ENCODE measurements around the gene PIK3CG.
A peak's percentile ranks its signal among the peaks of the same experiment; 100 is the strongest.
"Not testable (repeated sequence)": the region's sequence is repeated elsewhere in the genome, so short reads cannot be mapped to it uniquely, and the experiment has no call there.

PIK3CG gene

DNA sequence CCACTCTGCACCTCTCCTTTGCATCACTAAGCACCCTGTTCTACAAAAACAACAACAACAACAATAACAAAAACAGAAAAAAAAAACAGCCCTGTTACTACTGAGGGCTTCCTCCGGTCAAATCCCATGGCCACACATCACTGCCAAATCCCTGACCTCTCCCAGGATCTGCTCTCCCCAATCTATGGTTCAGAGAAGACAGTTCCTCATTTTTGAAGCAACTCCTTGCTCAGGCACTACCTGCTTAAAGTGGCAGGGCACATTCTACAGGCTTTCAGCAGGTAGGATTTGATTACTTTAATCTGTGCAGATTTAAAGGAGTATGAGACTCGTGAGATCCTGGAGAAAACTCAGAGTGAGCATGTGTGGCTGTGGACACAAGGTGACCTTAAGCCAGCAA is 46.9 kb downstream of the PIK3CG start:
- no peak for DNase-seq (ENCODE audit: low read depth)
- H3K4me3 ChIP-seq (ENCODE audit: low read length): no peak overlapping the region
- TF ChIP-seq, protein P1, sequence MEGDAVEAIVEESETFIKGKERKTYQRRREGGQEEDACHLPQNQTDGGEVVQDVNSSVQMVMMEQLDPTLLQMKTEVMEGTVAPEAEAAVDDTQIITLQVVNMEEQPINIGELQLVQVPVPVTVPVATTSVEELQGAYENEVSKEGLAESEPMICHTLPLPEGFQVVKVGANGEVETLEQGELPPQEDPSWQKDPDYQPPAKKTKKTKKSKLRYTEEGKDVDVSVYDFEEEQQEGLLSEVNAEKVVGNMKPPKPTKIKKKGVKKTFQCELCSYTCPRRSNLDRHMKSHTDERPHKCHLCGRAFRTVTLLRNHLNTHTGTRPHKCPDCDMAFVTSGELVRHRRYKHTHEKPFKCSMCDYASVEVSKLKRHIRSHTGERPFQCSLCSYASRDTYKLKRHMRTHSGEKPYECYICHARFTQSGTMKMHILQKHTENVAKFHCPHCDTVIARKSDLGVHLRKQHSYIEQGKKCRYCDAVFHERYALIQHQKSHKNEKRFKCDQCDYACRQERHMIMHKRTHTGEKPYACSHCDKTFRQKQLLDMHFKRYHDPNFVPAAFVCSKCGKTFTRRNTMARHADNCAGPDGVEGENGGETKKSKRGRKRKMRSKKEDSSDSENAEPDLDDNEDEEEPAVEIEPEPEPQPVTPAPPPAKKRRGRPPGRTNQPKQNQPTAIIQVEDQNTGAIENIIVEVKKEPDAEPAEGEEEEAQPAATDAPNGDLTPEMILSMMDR (conservative IDR thresholded peaks at IDR 0.05; ENCODE audit: low read length): no peak

DNA sequence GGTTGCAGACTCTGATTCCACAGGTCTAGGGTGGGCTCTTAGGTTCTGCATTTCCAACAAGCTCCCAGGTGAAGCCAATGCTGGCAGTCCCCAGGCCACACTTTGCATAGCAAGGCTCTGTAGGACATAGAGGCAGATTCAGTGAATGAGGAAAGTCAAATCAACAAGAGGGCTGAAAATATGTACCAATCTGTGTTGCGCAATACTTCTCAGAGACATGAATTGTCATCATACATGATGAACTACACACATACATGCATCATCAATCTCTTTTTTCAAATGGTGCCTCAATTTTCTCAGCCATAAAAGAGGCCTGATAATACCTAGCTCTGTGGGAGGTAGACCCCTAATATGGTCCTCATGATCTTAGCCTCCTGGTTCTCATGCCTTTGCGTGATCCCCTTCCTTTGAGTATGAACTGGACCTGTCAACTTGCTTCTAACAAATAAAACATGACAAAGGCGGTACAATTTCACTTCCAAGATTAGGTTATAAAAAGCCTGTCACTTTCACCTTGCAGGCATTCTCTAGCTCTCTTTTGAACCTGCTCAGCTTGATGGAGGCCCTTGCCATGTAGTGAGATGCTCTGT is 49.0 kb downstream of the PIK3CG start:
- DNase-seq (ENCODE audit: low read depth): no peak
- no peak overlapping the region for H3K4me3 ChIP-seq (ENCODE audit: low read length)
- TF ChIP-seq, protein P1 (conservative IDR thresholded peaks at IDR 0.05; ENCODE audit: low read length): no peak

DNA sequence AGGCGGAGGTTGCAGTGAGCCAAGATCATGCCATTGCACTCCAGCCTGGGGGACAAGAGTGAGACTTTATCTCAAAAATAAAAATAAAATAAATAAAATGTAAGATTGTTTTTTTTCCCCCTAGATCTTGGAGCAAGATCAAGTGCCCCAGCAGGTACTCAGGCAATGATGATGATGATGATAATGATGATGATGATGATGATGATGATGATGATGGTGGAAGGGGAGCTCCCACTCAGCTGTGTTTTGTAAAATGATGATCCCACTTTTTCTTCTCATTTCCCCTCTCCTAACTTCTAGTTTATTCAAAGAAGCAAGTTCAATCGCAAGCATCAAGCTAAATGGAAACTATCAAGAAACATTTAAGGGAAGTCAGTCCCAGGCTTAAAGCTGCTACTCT is 50.3 kb downstream of the PIK3CG start:
- TF ChIP-seq, protein P1 (conservative IDR thresholded peaks at IDR 0.05; ENCODE audit: low read length): no peak
- H3K4me3 ChIP-seq (ENCODE audit: low read length): no peak overlapping the region
- no peak for DNase-seq (ENCODE audit: low read depth)

DNA sequence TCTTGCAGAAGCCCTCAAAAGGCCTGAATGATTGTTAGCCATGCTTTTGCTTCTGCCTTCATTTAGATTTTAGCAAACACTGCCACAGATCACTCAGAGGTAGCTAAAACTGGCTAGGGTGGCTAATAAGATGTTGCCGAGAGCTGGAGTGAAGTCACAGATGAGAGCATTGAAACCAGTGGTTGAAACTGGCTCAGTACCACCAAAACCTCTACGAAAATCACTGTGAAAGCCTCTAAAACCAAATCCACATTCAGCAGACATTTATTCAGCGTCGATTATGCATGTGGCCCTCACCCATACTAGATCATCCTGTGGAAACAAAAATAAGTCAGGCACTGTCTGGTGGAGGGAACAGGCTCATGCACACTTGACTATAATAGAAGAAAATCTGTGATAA is 50.8 kb downstream of the PIK3CG start:
- no peak overlapping the region for H3K4me3 ChIP-seq (ENCODE audit: low read length)
- no peak for DNase-seq (ENCODE audit: low read depth)
- TF ChIP-seq, protein P1 (conservative IDR thresholded peaks at IDR 0.05; ENCODE audit: low read length): no peak

DNA sequence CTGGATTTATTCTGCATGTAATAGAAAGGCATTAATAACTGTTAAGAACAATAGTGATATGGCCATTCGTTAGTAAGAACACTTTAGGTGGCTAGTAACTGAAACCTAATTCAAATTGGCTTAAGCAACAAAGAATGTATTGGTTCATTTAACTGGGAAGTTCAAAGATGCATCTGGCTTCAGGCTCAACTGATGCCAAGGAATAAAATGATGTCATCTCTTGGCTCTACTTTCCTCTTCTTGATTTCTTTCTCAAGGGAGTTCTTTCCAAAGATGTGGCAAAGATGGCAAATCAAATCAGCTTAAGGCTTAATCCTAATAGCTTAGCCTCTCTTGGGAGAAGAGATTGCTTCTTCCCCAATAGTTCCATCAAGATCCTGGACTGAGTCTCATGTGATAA is 51.6 kb downstream of the PIK3CG start:
- DNase-seq (ENCODE audit: low read depth): peak; percentile 51
- H3K4me3 ChIP-seq (ENCODE audit: low read length): no peak overlapping the region
- TF ChIP-seq, protein P1 (conservative IDR thresholded peaks at IDR 0.05; ENCODE audit: low read length): no peak

DNA sequence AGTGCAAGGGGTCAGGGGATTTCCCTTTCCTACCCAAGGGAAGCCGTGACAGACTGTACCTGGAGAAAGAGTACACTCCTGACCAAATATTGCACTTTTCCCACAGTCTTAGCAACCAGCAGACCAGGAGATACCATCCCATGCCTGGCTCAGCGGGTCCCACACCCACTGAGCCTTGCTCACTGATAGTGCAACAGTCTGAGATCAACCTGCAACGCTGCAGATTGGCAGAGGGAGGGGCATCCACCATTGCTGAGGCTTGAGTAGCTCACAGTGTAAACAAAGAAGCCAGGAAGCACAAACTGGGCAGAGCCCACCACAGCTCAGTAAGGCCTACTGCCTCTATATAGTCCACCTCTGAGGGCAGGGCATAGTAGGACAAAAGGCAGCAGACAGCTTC is 53.9 kb downstream of the PIK3CG start:
- H3K4me3 ChIP-seq (ENCODE audit: low read length): no peak overlapping the region
- TF ChIP-seq, protein P1 (conservative IDR thresholded peaks at IDR 0.05; ENCODE audit: low read length): no peak
- DNase-seq (ENCODE audit: low read depth): no peak

DNA sequence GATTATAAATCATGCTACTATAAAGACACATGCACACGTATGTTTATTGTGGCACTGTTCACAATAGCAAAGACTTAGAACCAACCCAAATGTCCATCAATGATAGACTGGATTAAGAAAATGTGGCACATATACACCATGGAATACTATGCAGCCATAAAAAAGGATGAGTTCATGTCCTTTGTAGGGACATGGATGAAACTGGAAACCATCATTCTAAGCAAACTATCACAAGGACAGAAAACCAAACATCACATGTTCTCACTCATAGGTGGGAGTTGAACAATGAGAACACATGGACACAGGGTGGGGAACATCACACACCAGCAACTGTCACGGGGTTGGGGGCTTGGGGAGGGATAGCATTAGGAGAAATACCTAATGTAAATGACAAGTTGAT is 59.4 kb downstream of the PIK3CG start:
- not testable (repeated sequence) for DNase-seq (ENCODE audit: low read depth); H3K4me3 ChIP-seq (ENCODE audit: low read length)

DNA sequence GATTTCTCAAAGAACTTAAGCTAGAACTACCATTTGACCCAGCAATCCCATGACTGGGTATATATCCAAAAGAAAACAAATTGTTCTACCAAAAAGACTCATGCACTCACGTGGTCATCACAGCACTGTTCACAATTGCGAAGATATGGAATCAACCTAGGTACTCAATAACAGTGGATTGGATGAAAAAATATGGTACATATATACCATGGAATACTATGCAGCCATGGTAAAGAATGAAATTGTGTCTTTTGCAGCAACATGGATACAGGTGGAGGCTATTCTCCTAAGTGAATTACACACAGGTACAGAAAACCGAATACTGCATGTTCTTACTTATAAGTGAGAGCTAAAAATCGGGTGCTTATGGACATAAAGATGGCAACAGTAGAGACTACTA is 61.8 kb downstream of the PIK3CG start:
- no peak for DNase-seq (ENCODE audit: low read depth)
- TF ChIP-seq, protein P1 (conservative IDR thresholded peaks at IDR 0.05; ENCODE audit: low read length): no peak
- H3K4me3 ChIP-seq (ENCODE audit: low read length): no peak overlapping the region

Measured in AG10803 (cell line).